LNCAP (cell line): ENCODE data around the gene MCM5.

Source experiments
- CTCF ChIP-seq: fragments of 450-650 bp; IDR thresholded peaks from 2 replicates; pipeline ENCODE4 v1.5.1; 2017; ENCODE audit warnings: mild to moderate bottlenecking

Gene MCM5

GRCh38 chr22:35462498-35463230 lies 62.7 kb downstream of the MCM5 start:
- no peak for TF ChIP-seq CTCF

GRCh38 chr22:35463231-35463933 lies 63.4 kb downstream of the MCM5 start:
- TF ChIP-seq CTCF, result no peak

- TF ChIP-seq CTCF, result no peak
These were observed 64.5 kb downstream of the MCM5 start for GRCh38 chr22:35464399-35464798.

GRCh38 chr22:35465109-35465701 lies 65.3 kb downstream of the MCM5 start:
- no peak for TF ChIP-seq CTCF

GRCh38 chr22:35467681-35468434 lies 67.9 kb downstream of the MCM5 start:
- no peak for TF ChIP-seq CTCF

- TF ChIP-seq CTCF, result no peak
These were observed 71.0 kb downstream of the MCM5 start for GRCh38 chr22:35470903-35471321.

- no peak for TF ChIP-seq CTCF
These were observed 72.5 kb downstream of the MCM5 start for GRCh38 chr22:35472488-35472887.
